A673 (cell line): ENCODE data around the gene FAM222B. TPM values are rescaled to one million over a fixed set of nuclear protein-coding genes. Genes with fewer than 3 reads are reported as not detected.

Experiments used
- BruUV-seq: library from RNA; stranded (reverse); fragments of 400-500 nt; replicated peaks from 2 replicates; lab custom pipeline; 2021; lab: Mats Ljungman, UMichigan
- CTCF ChIA-PET: fragments of 300-600 bp; sonication (Branson Sonifier 250); formaldehyde crosslinking; loops from one replicate; lab custom pipeline; 2022; ENCODE audit warnings: antibody characterized with exemption; lab: Charles Lee
- POLR2A ChIA-PET: fragments of 300-600 bp; sonication (Branson Sonifier 250); formaldehyde crosslinking; loops from one replicate; lab custom pipeline; 2022; ENCODE audit warnings: antibody characterized with exemption; ENCODE audit not compliant: low non-redundant PET; lab: Charles Lee
- DNase-seq: peaks from one replicate; pipeline ENCODE4 v3.0.0-alpha.2; 2015; ENCODE audit warnings: low spot score
- H3K27ac ChIP-seq: fragments of 200-600 bp; sonication (generic); 2 replicates; pipeline ENCODE4 v1.5.1; 2016; ENCODE audit warnings: mixed run types, low read depth, mild to moderate bottlenecking, mixed read lengths, antibody characterized with exemption, low read length; ENCODE audit not compliant: poor library complexity, severe bottlenecking
- H3K27me3 ChIP-seq: fragments of 200-600 bp; sonication (generic); replicated peaks from 2 replicates; pipeline ENCODE4 v1.6.1; 2017; ENCODE audit warnings: mixed run types, low read depth, mild to moderate bottlenecking, mixed read lengths, antibody characterized with exemption, low read length; ENCODE audit not compliant: insufficient read depth, poor library complexity
- H3K36me3 ChIP-seq: fragments of 200-600 bp; sonication (generic); 2 replicates; pipeline ENCODE4 v1.6.1; 2016; ENCODE audit warnings: mixed run types, mild to moderate bottlenecking, mixed read lengths, antibody characterized with exemption, low read length; ENCODE audit not compliant: insufficient read depth, poor library complexity, severe bottlenecking
- H3K4me1 ChIP-seq: fragments of 200-600 bp; sonication (generic); 2 replicates; pipeline ENCODE4 v1.6.1; 2017; ENCODE audit warnings: mixed run types, mild to moderate bottlenecking, mixed read lengths, antibody characterized with exemption, low read length; ENCODE audit not compliant: insufficient read depth, poor library complexity, severe bottlenecking
- H3K4me3 ChIP-seq: fragments of 200-600 bp; sonication (generic); 2 replicates; pipeline ENCODE4 v1.5.1; 2016; ENCODE audit warnings: low read depth, mixed run types, mild to moderate bottlenecking, mixed read lengths, low read length; ENCODE audit not compliant: poor library complexity, severe bottlenecking
- H3K9me3 ChIP-seq: fragments of 200-600 bp; sonication (generic); 2 replicates; pipeline ENCODE4 v1.6.1; 2016; ENCODE audit warnings: mixed run types, low read depth, mild to moderate bottlenecking, mixed read lengths, antibody characterized with exemption, low read length; ENCODE audit not compliant: poor library complexity, severe bottlenecking
- CTCF ChIP-seq: fragments of 300-800, 200-600 bp; sonication (generic); conservative IDR thresholded peaks from 2 replicates; pipeline ENCODE4 v1.5.1; 2017; ENCODE audit warnings: low read depth, mild to moderate bottlenecking, antibody characterized with exemption, low read length, moderate library complexity, mixed read lengths
- EZH2 ChIP-seq: fragments of 200-600 bp; sonication (generic); IDR thresholded peaks from 2 replicates; pipeline ENCODE4 v1.6.1; 2017; ENCODE audit warnings: borderline replicate concordance, low read depth, mild to moderate bottlenecking, mixed read lengths, antibody characterized with exemption, low read length; ENCODE audit not compliant: poor library complexity, severe bottlenecking
- intact Hi-C: fragments of 100-400 bp; cut with micrococcal nuclease; formaldehyde crosslinking; loops from one replicate; pipeline ENCODE4 v1.10.0; 2022; ENCODE audit not compliant: unreplicated experiment
- total RNA-seq: library from RNA; stranded (reverse); gene quantifications from 2 replicates; pipeline ENCODE4 v1.2.3, GENCODE V29; 2021

The FAM222B gene
- total RNA-seq, 1 experiment from 2014 or later, result 27.3 TPM

GRCh38 chr17:28710861-28711722 is 131.5 kb downstream of the FAM222B start:
- BruUV-seq, result no TSS peak
- TF ChIP-seq EZH2 (no peak), CTCF (no peak)
- CTCF ChIA-PET, result interaction anchor here (0.5 to 0.6 kb wide), 2 partner anchors 8 to 16 kb away, joined by 5 to 6 read pairs; partner anchors contain the start of gene RPL23A
- no peaks in the 10 kb centered on the region for H3K27me3 ChIP-seq
- intact Hi-C loops, result loop anchor here (5.0 kb wide), 1 partner anchor 49 kb away; the partner anchor contains the start of genes SDF2 and SUPT6H
- peak overlapping the region; percentile 56 for H3K4me3 ChIP-seq
- DNase-seq, result peak; percentile 95
- no peaks in the 10 kb centered on the region for H3K9me3 ChIP-seq
- POLR2A ChIA-PET, result interaction anchor here (0.6 to 1.1 kb wide), 4 partner anchors 9 to 413 kb away, joined by 3 to 10 read pairs (median 6); no protein-coding TSS in a partner anchor
- H3K36me3 ChIP-seq, result peaks cover 27% of the 10 kb centered on the region
- H3K27ac ChIP-seq, result peak overlapping the region; percentile 85
- peaks cover 9% of the 10 kb centered on the region for H3K4me1 ChIP-seq

- CTCF ChIA-PET, result no interaction called here
Measured at GRCh38 chr17:28707339-28707720, 135.3 kb downstream of the FAM222B start.

More at GRCh38 chr17:28707339-28707720, 135.3 kb downstream of the FAM222B start:
- Histone ChIP-seq H3K27me3 (no peaks in the 10 kb centered on the region), H3K27ac (no peak overlapping the region), H3K9me3 (no peaks in the 10 kb centered on the region), H3K4me1 (peaks cover 4% of the 10 kb centered on the region), H3K4me3 (no peak overlapping the region), H3K36me3 (peaks cover 8% of the 10 kb centered on the region)
- POLR2A ChIA-PET, result no interaction called here
- TSS peak; percentile 29 for BruUV-seq
- no peak for DNase-seq
- intact Hi-C loops, result no loop called here
- no peak for TF ChIP-seq CTCF
